Hepatocyte (in vitro differentiated cells): ENCODE measurements around the gene MZT1. TPM values are rescaled to one million over a fixed set of nuclear protein-coding genes. Genes with fewer than 3 reads are reported as not detected.

Experiments
- DNase-seq: peaks from one replicate; pipeline ENCODE4 v3.0.0-alpha.2; 2016; ENCODE audit warnings: low spot score
- H2AFZ ChIP-seq: fragments of 200-600 bp; sonication (generic); 2 replicates; pipeline ENCODE4 v1.6.0; 2016; ENCODE audit warnings: antibody characterized with exemption, mild to moderate bottlenecking
- H3K27ac ChIP-seq: fragments of 200-600 bp; sonication (generic); 2 replicates; pipeline ENCODE4 v1.5.1; 2016; ENCODE audit warnings: mild to moderate bottlenecking
- H3K27me3 ChIP-seq: fragments of 200-600 bp; sonication (generic); 2 replicates; pipeline ENCODE4 v1.6.1; 2016
- H3K36me3 ChIP-seq: fragments of 200-600 bp; sonication (generic); replicated peaks from 2 replicates; pipeline ENCODE4 v1.5.1; 2016; ENCODE audit warnings: low read depth; ENCODE audit not compliant: insufficient read depth
- H3K4me1 ChIP-seq: fragments of 200-600 bp; sonication (generic); 2 replicates; pipeline ENCODE4 v1.5.1; 2016; ENCODE audit warnings: mild to moderate bottlenecking, moderate library complexity; ENCODE audit not compliant: insufficient read depth
- H3K4me2 ChIP-seq: fragments of 200-600 bp; sonication (generic); 2 replicates; pipeline ENCODE4 v1.6.0; 2016
- H3K4me3 ChIP-seq: fragments of 200-600 bp; sonication (generic); 2 replicates; pipeline ENCODE4 v1.5.1; 2016; ENCODE audit warnings: mild to moderate bottlenecking
- H3K79me2 ChIP-seq: fragments of 200-600 bp; sonication (generic); 2 replicates; pipeline ENCODE4 v1.6.0; 2017; ENCODE audit warnings: mild to moderate bottlenecking
- H3K9me2 ChIP-seq: fragments of 200-600 bp; sonication (generic); replicated peaks from 2 replicates; pipeline ENCODE4 v1.6.0; 2017; ENCODE audit warnings: mild to moderate bottlenecking; ENCODE audit not compliant: insufficient read depth
- H3K9me3 ChIP-seq: fragments of 200-600 bp; sonication (generic); 2 replicates; pipeline ENCODE4 v1.5.1; 2016; ENCODE audit warnings: low read depth, mild to moderate bottlenecking
- H4K20me1 ChIP-seq: fragments of 200-600 bp; sonication (generic); 2 replicates; pipeline ENCODE4 v1.6.0; 2016; ENCODE audit warnings: mild to moderate bottlenecking; ENCODE audit not compliant: insufficient read depth, poor library complexity, severe bottlenecking
- CTCF ChIP-seq: fragments of 200-600 bp; sonication (generic); IDR thresholded peaks from 2 replicates; pipeline ENCODE4 v1.5.1; 2016; ENCODE audit warnings: antibody characterized with exemption, mild to moderate bottlenecking; ENCODE audit not compliant: poor library complexity
- EZH2 ChIP-seq: fragments of 200-600 bp; sonication (generic); IDR thresholded peaks from 2 replicates; pipeline ENCODE4 v1.6.1; 2016; ENCODE audit warnings: antibody characterized with exemption, mild to moderate bottlenecking, borderline replicate concordance
- EZH2phosphoT487 ChIP-seq: fragments of 200-600 bp; sonication (generic); IDR thresholded peaks from one replicate; pipeline ENCODE4 v1.6.1; 2018; ENCODE audit warnings: antibody characterized with exemption, mild to moderate bottlenecking, low read depth, moderate library complexity; ENCODE audit not compliant: unreplicated experiment, severe bottlenecking
- WGBS: methylation state at CpG from one replicate; pipeline ENCODE4 v1.1.6; 2016; ENCODE audit warnings: low lambda C conversion rate; ENCODE audit errors: missing lambda C conversion rate; 5-methylcytosine and 5-hydroxymethylcytosine counted together
- polyA plus RNA-seq: library from polyadenylated mRNA; unstranded; fragments of >200 nt; fragmentation: Nextera tagmentation; extraction: Ambion mirVana; gene quantifications from 2 replicates; pipeline ENCODE4 v1.2.1, GENCODE V29; 2016
- total RNA-seq: library from RNA; depleted of rRNA; stranded (reverse); fragments of >200 nt; gene quantifications from 2 replicates; pipeline ENCODE4 v1.2.3, GENCODE V29; 2014

Gene MZT1
- total and polyA plus RNA-seq, 2 experiments from 2014 or later = 8.9 to 14.8 TPM

GRCh38 chr13:72693832-72694231 lies 33.6 kb downstream of the MZT1 start:
- H3K4me1 ChIP-seq = no peaks in the 10 kb centered on the region

GRCh38 chr13:72692884-72693514 lies 34.4 kb downstream of the MZT1 start:
- Histone ChIP-seq H3K4me1 (no peaks in the 10 kb centered on the region), H3K36me3 (no peaks in the 10 kb centered on the region), H4K20me1 (no peaks in the 10 kb centered on the region), H3K27me3 (no peaks in the 10 kb centered on the region), H3K4me3 (no peak overlapping the region), H3K4me2 (no peak overlapping the region), H2AFZ (no peak overlapping the region), H3K9me2 (no peaks in the 10 kb centered on the region), H3K27ac (no peak overlapping the region), H3K79me2 (no peaks in the 10 kb centered on the region), H3K9me3 (no peaks in the 10 kb centered on the region)
- DNase-seq = no peak
- WGBS = 59% methylated on average over 5 of the region's 5 CpGs
- TF ChIP-seq CTCF = no peak
- no peak for TF ChIP-seq EZH2phosphoT487
- TF ChIP-seq EZH2 = no peak

More at GRCh38 chr13:72693832-72694231, 33.6 kb downstream of the MZT1 start:
- H3K4me3 ChIP-seq = no peak overlapping the region
- no peaks in the 10 kb centered on the region for H3K27me3 ChIP-seq
- DNase-seq = no peak
- H3K9me2 ChIP-seq = no peaks in the 10 kb centered on the region
- no peaks in the 10 kb centered on the region for H4K20me1 ChIP-seq
- no peak overlapping the region for H2AFZ ChIP-seq
- WGBS = 85% methylated on average over 5 of the region's 5 CpGs
- TF ChIP-seq EZH2 (no peak), EZH2phosphoT487 (no peak), CTCF (no peak)
- H3K27ac ChIP-seq = no peak overlapping the region
- no peak overlapping the region for H3K4me2 ChIP-seq
- H3K9me3 ChIP-seq = no peaks in the 10 kb centered on the region
- H3K79me2 ChIP-seq = no peaks in the 10 kb centered on the region
- no peaks in the 10 kb centered on the region for H3K36me3 ChIP-seq

- Histone ChIP-seq H3K36me3 (no peaks in the 10 kb centered on the region), H3K27ac (no peak overlapping the region), H4K20me1 (no peaks in the 10 kb centered on the region), H3K9me3 (no peaks in the 10 kb centered on the region), H3K4me2 (no peak overlapping the region), H3K27me3 (no peaks in the 10 kb centered on the region), H3K4me1 (no peaks in the 10 kb centered on the region), H3K79me2 (no peaks in the 10 kb centered on the region), H3K9me2 (no peaks in the 10 kb centered on the region), H3K4me3 (no peak overlapping the region), H2AFZ (no peak overlapping the region)
- TF ChIP-seq EZH2phosphoT487 (no peak), EZH2 (no peak), CTCF (no peak)
- DNase-seq = no peak
Measured at GRCh38 chr13:72689181-72689696, 38.2 kb downstream of the MZT1 start.
